Stimulated activated CD4-positive, alpha-beta T cell treated with anti-CD3 and anti-CD28 coated beads, Interleukin-2, amount 100 ng/mL, for 24 hours (primary cell): ENCODE measurements around the gene EML3.
A peak's percentile ranks its signal among the peaks of the same experiment; 100 is the strongest.
"Not testable (repeated sequence)": the region's sequence is repeated elsewhere in the genome, so short reads cannot be mapped to it uniquely, and the experiment has no call there.

Experiments
- DNase-seq, 2 donors: peaks; one replicate each; pipeline ENCODE4 v3.0.0-alpha.2; 2020

Gene EML3

GRCh38 chr11:62593434-62594044 lies 19.0 kb downstream of the EML3 start:
- DNase-seq, result peak; percentile 82 to 83

- DNase-seq, result no peak
Observed at GRCh38 chr11:62592989-62593421, 19.6 kb downstream of the EML3 start.

- no peak for DNase-seq
Observed at GRCh38 chr11:62592146-62592815, 20.3 kb downstream of the EML3 start.

DNA sequence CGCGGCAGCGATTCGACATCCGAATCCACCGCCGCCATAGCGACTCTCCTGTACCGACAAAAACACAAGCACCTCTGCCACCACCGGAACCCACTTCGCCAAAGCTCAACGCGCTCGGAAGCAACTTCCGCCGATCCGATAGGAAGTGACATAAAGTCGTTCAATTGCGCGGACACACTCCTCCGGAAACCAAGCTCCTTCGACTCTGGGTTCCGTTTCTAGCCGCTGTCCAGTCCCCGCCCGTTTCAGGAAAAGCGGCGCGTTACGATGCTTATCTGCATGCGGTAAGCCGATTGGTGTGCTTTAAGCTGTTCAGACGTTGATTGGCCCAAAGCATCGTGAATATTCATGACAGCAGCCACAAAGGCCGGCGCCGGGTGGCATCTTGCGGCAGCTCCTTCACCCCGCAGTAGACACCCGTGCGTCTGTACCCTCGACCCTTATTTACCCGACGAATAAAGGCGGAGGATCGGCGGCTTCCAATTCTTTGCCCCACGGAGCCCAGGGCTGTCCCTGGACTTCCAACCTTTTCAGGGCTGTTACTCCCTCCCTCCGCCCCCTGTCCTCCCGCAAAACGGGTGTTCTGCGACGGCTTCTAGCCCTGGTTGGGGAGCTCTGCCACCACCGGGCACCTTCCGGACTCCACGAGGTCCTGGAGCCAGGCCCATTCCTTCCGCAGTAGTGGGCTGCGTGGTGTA lies 21.0 kb downstream of the EML3 start, which contains the start of gene TUT1:
Gene TUT1 (minus strand): TSS at position 76 of the 698 bp plus-strand sequence. CDS start 38 bp downstream, at position 38.
- peak; percentile 93 to 94 for DNase-seq

DNA sequence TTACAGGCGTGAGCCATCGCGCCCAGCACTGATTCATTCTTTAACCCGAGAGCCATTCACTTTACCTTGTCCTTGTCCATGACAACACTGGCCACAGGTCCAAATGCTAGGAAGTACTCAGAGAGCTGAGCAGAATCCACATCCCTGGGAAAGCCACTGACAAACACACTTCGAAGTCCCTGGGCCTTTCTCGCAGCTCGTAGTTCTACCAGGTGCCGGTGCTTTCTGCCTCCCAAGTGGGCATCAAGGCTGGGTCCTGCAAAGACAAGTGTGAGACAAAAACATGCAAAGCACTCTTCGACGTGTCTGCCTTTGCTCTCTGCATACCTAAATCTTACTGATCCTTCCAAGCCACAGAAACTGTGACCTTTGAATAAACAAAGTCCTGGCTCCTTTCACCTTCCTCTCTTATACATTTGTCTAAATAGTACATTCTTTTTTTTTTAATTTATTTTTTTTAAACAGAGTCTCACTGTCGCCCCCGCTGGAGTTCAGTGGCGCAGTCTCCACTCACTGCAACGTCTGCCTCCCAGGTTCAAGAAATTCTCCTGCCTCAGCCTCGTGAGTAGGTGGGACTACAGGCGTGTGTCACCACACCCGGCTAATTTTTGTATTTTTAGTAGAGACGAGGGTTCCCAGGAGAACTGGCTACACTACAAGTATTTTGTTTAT lies 23.5 kb downstream of the EML3 start:
- DNase-seq, result peak in 1 of 2 donors; percentile 38

- DNase-seq, result not testable (repeated sequence)
Observed at GRCh38 chr11:62585356-62585755, 27.2 kb downstream of the EML3 start.

DNA sequence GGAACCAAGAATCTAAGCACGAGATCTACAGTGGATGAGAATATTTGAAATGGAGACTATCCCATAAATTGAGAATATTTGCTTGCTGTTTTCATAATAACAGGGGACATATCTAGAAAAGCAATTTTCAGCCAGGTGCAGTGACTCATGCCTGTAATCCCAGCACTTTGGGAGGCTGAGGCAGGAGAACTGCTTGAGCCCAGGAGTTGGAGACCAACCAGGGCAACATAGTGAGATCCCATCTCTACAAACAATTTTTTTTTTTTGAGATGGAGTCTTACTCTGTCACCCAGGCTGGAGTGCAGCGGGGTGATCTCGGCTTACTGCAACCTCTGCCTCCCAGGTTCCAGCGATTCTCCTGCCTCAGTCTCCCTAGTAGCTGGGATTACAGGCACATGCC lies 30.8 kb downstream of the EML3 start:
- not testable (repeated sequence) for DNase-seq

GRCh38 chr11:62580959-62581715 lies 31.4 kb downstream of the EML3 start:
- no peak for DNase-seq

- no peak for DNase-seq
Observed at GRCh38 chr11:62579252-62579651, 33.3 kb downstream of the EML3 start.

DNA sequence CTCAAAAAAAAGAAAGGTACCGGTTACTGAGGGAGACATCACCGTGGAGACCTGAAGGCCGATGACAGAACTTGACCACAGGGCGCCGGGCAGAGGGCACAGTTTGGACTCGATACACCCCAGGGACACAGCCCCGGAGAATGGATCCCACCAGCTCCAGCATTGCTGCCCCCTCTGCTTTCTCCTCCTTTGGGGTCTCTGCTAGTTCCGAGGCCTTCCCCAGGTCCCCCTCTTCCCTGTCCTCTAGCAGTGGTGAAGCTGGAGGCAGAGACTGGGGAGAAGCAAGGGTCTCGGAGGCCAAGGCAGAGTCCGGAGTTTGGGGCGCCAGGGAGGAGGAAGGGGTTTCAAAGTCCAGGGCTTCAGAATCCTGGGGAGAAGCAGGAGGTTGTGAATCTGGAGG lies 34.0 kb downstream of the EML3 start:
- DNase-seq, result no peak

- no peak for DNase-seq
Observed at GRCh38 chr11:62577046-62577714, 35.4 kb downstream of the EML3 start.

DNA sequence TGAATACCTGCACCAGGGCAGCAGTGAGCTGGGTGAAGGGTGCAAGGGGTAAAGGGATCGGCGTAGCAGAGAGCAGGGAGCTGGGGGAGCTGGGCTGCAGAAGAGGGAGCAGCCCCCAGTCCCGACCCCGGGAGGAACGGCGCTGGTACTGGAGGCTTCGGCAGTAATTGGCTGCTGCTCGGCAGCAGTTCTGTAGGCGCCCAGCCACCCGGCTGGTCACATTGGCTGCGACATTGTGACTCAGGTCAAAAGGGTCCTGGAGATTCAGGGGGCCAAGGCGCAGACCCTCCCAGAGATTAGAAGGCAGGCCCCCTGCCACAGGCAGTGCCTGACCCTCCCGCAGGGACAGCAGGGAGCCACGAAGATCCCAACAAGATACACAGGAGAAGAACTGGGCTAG lies 36.7 kb downstream of the EML3 start:
- no peak for DNase-seq

DNA sequence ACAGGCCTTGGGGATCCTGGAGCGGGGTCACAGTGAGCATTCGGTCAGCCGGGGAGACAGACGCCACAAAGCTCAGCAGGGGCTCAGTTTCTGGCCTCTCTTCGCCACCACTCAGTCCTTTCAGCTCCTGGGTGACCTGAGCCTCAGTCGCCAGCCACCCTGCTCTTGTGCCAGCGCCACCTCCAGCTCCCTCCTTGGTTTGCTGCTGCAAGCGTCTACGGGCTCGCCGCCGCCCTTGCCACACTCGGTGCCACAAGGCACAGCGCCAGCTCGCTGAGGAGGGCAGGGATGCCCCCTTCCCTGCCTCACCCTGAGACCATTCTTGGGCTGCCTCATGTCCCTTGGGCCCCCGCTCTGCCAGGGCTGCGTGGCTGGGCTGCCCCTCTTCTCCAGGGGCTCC lies 37.4 kb downstream of the EML3 start:
- DNase-seq, result no peak

DNA sequence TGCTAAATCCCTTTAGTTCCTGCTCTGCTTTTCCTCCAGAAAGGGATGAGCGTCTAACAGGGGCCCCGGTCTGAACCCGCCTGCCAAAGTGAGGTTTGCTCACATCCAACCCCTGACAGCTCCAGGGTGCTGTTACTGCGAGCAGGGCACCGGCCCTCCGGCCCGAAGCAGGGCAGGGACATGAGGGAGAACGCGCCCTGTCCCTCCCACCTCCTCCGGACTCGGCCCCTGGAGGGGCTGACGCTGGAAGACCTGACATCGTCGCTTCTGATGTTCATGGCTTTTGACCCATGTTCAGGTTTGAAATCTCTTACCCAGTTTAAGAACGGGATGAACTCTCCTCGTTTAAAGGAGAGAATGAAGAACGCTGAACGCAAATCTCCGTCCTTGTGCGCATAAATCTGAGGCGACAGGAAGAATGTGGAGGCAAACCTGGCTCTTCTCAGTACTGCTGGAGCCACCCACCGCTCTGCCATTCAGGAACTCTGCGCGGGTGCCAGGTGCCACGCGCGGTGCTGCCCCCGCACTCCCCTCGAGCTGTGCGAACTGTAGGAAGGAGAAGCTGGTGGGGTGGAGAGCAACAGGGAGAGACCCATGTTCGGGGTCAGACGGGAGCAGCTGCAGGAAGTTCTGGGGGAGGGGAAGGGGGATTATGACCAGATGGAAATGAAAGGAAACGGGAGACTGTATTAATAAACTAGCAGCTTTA lies 38.1 kb downstream of the EML3 start:
- peak; percentile 28 to 48 for DNase-seq

DNA sequence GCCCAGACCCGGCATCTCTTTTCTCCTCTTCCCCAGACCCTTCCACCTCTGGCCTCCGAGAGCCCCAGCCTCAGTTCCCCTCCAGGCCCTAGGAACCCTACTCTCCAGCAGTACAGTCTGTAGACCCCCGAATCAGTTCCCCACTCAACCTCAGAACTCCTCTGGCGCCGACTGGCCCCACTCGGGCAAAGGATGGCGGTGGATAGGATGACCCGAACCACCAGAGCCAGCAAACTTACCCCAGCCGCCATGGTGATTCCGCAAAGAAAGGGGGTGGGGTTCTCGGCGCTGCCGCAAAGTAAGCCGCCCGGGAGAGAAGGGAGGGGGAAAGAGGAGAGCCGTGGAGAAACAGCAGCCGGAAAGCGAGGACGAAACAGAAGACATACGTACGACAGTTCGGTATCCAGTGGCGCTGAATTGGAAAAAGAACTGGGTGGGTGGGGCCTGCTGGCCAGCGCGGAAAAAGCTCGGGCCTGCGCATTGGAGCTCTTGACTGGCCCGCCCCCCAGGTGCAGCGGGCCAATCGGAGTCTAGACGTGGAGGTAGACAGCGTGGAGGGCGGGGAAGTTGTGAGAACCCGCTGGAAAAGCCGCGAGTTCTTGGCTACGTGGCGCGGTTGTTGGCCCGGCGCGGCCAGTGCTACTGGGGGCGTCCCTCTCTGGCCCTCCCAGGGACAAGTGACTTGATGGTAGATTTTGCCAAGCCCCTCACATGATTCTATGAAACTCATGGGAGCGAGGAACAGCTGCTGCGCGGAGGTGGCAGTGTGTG lies 38.8 kb downstream of the EML3 start, which contains the start of gene EEF1G:
Gene EEF1G (minus strand): TSS at position 300 of the 771 bp plus-strand sequence. CDS start 49 bp downstream, at position 251.
- peak; percentile 97 for DNase-seq

GRCh38 chr11:62573006-62573591 lies 39.5 kb downstream of the EML3 start:
- peak in 1 of 2 donors; percentile 26 for DNase-seq

DNA sequence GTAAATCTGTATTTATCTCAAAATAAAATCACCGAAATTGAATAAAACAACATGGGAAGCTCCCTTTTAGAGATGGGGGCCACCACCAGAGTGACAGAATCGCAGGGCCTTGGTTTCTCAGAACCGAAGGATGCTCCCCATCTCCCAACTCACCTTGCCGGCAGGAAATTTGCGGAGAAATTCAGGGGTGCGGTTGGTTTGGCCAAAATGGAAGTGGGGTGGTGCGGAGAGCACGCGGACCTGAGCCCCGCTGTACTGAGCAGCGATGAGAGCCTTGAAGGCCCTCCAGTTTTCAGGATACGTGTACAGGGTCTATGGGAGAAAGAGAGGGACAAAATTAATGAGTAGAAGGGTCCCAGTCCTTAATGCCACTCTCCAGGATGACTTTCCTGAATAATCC lies 40.1 kb downstream of the EML3 start:
- no peak for DNase-seq

DNA sequence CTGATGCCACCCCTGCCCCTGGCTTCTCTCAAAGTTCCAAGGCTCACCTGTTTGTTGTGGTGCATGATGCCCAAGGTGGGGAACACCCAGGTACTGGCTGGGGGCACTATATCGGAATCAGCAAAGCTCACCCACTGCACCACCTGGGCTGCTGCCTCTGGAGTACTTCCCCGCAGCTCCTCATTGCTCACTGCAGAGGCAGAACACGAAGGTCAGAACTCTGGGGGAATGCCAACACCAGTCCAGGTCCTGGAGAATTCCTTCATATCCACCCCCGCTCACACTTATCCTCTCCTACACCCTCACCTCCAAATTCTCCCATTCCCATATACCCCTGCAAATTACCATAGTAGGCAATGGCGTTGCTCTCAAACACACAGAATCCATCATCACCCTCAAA lies 41.1 kb downstream of the EML3 start:
- DNase-seq, result not testable (repeated sequence)

DNA sequence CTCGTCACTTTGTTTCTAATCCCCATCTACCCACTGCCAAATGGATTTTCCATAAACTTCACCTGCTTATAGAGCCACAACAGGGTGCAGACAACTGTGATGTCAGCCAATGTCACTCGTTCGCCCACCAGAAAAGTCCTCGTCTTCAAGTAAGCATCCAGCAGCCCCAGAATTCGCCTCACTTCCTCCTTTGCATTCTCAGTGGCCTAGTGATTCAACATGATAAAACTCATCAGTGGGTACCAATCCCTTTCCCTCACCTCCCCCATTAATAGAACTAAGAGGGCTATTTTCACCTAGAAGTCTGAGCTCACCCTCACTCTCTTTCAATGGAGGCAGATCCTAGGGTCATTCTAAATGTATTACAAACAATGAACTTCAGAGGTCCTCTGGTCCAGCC lies 41.7 kb downstream of the EML3 start:
- not testable (repeated sequence) for DNase-seq

- DNase-seq, result no peak
Observed at GRCh38 chr11:62569611-62570010, 43.0 kb downstream of the EML3 start.
